GM19467 (cell line): ENCODE measurements around the gene DPH5.
"Not testable (repeated sequence)": the region's sequence is repeated elsewhere in the genome, so short reads cannot be mapped to it uniquely, and the experiment has no call there.

Source experiments
- ATAC-seq: cut with Tn5 transposase; IDR thresholded peaks from one replicate; pipeline ENCODE4 v1.9.1; 2021; ENCODE audit warnings: mild to moderate bottlenecking, moderate library complexity; ENCODE audit not compliant: unreplicated experiment

DPH5 gene

DNA sequence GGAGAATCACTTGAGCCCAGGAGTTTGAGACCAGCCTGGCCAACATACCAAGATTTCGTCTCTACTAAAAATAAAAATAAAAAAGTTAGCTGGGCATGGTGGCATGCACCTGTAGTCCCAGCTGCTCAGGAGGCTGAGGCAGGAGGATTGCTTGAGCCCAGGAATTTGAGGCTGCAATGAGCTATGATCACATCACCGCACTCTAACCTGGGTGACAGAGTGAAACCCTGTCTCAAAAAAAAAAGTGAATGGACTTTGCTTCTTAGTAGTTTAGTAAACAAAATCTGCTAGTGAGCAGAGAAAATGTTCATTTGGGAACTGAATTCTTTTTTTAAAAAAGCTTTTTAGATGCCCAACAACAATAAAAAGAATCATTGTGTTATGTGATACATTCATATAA lies 6.5 kb upstream of the DPH5 start:
- ATAC-seq, result not testable (repeated sequence)

DNA sequence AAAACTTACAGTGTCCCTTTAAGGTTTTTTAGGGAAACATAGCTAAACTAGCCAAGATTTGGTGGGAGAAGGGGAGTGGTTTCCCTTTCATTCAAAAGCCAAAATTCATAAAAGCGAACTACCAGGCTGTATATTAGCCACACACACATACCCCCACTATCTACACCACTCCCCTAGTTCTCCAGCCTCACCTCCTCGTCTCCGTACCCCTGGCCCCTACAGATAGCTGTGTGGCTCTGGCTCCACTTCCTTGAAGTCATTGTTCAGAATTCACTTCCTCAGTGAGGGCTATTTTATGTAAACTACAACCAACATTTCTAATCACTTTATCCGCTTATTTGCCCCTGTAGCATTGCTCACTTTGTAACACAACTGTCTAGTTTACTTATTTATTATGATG lies 5.3 kb upstream of the DPH5 start:
- ATAC-seq, result no peak

DNA sequence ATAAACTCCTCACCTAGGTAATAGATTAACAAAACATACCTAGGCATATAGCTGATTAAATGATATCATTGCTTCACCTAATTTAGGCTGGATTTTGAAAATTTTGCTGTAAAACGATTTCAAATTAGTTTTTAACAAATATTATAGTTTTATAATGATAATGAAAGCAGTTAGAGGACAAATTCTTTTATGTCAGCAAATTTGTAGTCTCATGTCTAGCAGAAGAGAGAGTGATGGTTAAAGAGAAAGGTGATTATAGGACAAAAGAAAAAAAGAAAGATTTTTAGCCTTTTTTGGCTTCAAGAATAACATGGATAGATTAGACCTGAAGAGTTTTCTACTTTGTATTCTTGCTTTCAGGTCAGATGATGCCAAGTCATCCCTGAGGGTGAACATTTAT lies 3.6 kb upstream of the DPH5 start:
- no peak for ATAC-seq

DNA sequence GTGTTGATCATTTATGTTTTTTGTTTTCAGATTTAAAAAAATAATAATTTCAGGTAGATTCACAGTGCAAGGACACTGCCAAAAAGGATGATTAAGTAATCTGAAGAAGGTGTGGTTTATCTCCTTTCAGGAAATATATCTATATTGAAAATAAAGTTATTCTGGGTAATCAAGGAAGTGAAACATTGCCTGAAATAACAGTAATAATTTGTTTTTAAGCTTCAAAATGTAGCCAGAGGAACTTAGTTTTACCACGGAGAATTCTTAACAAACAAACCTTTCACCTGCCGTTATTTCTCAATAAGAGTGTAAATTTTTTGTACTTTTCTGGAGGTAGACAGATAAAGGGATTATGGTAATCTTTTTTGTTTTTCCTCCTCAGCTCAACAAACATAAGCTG lies 2.9 kb upstream of the DPH5 start:
- no peak for ATAC-seq

DNA sequence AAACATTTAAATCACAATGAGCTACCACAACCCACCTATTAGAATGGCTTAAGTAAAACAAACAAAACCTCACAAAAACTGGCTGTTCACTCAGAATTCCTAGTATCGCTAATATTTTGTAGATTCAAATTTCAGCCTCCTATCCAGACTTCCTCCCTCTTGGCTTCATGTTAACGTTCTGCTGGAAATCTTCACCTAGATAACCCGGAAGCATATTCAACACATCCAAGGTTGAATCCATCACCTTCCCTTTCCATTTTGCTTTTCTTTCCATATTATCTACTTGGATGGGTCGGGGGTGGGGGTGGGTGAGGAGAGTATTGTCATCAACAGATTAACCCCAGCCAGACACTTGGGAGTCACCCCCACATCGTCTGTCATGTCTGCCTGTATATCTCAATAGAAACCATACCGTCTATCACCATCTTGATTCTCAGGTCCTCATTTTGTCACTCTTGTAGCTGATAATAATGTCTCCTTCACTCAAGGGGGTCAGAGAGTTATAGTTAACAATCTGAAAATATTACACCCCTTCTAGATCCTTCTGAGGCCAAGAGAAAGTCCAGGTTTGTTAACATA lies 1.7 kb upstream of the DPH5 start:
- no peak for ATAC-seq

DNA sequence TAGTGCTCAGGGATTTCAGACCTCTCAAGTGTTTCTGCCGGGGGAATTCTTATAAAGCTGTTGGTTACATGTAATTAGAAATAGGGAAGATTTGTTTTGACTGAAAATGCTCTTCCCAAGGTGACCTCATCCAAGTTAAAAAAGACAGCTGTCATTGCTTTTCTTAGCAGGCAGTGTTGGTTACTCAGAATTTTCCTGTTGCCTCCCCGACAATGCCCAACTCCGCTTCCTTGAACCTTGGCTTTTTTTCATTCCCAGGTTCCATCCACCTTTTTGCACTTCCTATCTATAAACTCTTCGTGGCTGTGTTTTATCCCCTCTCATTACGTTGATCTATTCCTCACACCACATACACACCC lies 825 bp upstream of the DPH5 start:
- no peak for ATAC-seq

DNA sequence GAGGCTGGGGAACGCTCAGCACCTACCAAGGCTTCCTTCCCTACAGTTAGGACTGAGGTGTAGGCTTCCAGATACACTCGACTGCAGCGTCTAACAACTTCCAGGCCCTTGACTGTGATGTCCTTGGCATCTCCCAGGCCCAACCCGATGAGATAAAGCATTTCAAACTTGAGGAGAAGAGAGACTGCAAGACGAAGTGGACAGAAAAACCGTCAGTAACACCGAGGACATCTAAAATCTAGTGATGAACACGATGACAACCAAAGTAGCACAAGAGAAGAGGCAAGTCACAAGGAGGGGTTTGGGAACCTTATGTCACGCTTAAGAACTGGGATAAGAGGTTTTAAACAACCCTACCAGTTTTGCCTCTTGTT lies 314 bp downstream of the DPH5 start:
- peak; percentile 21 for ATAC-seq

DNA sequence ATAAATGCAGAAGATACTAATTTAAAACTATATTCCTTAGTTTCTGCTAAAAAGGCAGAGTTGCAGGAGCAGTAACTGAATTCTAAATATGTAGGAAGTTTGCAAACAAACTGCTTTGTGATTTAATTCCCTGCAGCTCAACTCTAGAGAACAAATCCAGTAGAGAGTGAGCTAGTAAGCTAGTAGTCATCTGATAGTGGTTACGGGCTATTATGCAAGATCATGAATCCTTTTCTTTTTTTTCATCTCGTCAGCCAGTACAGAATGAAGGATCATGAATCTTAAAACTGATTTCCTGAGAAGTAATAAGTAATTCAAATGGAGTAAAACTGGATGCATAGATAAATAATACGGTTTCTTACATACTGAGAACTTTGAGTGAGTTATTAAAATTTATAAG lies 3.3 kb downstream of the DPH5 start:
- ATAC-seq, result no peak

DNA sequence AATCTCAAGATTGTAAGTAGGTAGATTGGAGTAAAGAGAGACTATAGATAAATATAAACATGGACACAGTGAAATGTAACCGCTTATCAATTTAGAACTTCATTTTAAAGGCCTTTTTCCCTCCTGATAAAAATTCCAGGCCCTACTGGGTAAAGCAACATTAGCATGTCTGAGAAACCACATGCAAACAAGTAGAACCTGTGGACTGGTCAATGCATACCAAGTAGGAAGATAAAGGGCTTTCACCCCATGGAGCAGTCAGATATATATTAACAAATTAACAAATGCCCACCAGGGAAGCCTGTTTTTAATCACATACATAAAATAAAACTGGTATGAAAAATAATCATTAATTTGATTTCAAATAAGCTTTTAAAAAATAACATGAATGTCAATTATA lies 8.1 kb downstream of the DPH5 start:
- no peak for ATAC-seq

DNA sequence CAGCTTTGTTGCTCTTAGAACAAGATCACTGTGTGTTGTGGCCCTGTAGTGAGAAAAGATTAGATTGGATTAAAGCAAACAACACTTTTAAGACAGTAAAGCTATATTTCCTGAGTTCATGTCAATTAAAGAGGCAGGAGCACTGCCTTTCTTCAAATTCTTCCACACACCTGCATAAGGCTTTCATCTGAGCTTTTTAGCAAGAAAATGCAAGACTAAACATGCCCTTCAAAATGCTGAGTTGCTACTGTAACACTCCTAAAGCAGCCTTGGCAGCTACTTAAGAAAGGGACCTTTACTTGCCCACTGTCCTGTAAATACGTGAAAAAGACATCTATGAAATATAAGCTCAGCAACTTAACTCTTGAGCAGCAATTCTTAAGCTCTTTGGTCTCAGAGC lies 11.8 kb downstream of the DPH5 start:
- ATAC-seq, result no peak

DNA sequence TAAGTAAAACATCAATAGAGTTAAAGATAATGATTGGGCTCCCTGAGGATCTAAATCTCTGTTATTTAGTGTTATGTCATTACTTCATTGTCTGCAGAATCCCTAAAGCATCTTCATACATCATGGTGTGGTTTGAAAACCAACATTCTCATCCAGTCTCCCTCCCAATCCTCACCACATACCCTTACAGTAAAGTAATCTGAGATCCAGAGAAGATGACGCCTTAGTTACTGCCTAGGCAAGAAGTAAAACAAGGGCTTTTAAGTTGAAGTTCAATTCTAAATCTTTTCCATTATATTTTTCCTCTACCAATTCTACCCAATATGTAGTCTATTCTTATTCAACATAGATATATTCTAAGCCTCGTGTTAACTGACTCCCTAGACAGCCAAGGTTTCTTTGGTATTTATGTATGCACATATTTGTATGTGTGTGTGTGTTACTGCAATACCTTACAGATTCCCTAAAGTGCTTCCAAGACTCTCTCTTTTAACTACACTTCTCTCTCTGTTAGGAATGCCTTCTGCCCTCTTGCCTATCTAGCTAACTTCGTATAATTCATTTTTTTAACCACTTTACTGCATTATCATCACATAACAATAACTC lies 17.3 kb downstream of the DPH5 start:
- ATAC-seq, result no peak

DNA sequence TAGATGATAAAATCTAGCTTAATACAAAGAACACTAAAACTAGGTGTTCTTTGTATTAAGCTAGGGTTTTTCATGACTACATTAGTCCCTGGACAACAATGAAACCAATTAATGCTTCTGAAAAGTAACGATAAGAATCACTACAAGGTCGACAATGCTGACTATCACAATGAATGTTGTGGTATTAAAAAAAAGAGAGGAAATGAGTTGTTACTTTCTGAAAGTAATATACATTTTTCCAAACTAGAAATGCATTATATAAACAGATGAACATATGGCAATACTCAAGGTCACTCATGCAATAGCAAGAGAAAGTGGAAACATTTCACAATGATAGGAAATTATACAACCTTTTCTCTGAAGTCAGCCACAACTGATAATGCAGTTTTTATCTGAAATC lies 19.0 kb downstream of the DPH5 start:
- ATAC-seq, result no peak

DNA sequence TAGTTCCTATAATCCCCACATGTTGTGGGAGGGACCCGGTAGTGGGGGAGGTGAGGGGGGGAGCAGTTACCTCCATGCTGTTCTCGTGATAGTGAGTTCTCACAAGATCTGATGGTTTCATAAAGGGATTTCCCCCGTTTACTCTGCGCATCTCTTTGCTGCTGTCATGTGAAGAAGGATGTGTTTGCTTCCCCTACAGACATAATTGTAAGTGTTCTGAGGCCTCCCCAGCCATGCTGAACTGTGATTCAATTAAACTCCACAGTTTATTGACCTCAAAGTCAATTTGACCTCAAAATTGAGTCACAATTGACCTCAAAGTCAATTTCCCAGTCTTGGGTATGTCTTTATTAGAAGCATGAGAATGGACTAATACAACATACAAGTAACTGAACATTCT lies 19.7 kb downstream of the DPH5 start:
- no peak for ATAC-seq

DNA sequence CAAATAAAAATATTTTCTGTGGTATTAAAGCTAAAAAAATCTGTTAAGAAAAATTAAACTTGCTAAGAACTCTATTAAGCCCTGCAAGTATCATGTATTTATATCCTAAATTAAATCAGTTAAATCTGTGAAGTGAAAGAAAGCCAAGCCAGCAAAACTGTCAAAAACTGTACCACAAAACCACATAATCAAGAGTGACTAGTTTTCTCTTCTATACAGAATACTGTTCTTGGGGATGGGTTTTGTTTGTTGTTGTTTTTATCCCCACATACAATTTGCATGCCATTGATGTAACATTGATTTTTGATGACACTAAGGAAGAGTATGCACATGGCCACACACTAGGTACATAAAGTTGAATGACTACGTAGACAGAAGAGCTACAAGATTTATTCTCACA lies 20.4 kb downstream of the DPH5 start:
- no peak for ATAC-seq

DNA sequence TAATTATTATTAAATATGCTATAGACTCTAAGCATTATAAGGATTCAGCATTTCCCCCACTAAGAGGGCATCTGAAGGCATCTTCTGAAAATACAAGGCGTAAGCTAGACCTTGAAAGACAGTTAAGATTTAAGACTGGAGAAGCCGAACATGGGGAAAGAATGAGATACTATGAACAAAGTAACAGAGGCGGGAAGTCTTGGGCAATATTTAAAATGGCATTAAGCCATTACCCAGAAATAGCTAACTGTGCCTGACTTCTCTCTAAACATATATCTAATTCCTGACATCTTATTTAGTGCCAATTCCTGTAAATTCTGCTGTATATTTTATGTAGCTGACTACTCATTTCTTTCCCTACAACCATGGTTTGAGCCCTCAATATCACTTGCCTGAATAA lies 20.9 kb downstream of the DPH5 start:
- ATAC-seq, result no peak

DNA sequence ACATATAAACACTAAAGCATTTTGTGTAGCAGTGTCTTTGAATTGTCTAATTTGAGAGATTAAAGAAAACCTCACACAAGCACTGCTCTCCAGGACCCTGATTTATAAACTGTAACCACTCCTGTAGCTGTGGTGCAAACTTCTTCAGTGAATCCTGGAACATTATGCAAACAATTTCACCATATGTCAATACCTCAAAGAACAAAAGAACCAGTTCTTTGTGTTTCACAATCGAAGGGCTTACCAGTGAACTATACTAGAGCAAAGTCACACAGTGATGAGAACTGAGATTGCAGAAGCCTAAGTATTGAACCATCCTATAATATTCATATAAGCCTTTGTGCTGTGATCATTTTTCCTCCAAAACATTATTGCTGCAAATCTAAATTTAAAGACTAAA lies 21.5 kb downstream of the DPH5 start:
- ATAC-seq, result no peak

DNA sequence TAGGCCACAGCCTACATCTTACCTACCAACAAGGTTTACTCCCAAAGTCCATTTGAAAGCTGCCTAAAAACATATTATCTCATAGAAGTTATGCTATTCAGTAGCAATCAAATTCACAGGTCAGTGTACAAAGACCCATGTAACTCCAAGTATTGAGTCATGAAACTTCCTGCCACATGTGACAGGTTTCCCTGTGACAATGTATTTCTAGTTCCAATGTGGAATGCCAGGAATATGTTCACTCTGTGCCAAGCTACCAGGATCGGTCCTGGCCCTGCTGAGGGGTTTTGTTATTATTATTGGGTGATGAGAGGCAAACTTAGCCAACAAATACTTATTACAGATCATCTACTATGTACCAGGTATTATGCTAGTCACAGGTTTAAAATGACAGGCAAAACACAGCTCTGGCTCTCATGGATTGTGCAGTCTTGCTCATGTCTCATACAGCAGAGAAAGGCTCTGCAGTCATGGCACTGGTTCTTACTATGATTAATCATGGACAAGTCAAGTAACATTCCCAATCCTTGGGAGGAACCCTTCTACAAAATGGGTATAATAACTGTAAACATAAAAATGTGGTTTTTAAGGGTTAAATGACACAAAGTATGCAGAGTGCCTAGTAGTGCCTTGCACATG lies 22.5 kb downstream of the DPH5 start:
- no peak for ATAC-seq

DNA sequence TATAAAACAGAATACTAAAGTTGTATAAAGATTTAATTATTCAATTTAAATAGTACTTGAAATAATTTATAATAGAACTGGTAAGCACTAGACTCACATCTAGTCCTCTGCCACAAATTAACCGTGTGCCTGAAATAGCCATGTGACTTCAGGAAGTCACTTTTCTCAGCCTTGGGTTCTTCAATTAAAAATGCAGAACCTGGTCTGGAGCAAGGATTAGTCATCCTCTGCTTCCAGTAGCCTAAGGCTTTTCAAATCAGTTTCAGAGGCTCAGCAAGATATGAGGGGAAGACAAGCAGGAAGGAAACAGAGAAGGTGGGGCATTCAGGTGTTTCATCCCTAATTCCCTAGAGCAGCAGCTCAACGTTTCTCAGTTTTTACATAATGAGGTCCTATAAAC lies 23.0 kb downstream of the DPH5 start:
- ATAC-seq, result no peak

DNA sequence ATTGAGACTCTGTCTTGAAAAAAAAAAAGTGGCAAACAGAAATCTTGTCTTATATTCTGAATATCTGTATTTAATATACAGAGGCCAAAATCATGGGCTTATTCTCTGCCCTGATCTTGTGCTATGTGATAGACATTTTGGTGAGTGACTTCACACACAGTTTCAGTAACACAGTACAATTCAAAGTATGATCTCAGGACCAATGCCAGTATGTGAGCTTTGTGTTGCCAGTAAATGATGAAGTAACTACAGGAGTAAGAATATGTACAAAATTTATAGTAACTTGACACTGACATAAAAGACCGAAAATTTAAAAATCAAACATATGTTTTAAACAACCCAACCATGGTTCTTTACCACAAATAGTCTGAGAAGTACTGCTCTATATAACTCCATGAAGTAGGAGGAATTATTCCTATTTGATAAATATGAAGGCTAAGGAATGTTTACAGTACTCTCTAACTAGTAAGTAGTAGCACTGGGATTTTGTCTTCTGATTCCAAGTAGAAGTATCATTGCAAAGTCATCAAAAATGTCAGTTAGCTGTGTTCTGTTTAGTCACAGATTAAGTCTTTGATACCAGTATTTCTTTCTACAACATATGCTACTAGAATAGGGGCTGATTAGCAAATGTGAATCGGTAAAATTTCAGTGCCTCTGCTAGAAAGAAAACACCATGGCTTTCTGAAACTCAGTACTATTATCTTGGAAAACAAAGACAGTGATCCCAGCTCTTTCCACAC lies 25.3 kb downstream of the DPH5 start:
- no peak for ATAC-seq

DNA sequence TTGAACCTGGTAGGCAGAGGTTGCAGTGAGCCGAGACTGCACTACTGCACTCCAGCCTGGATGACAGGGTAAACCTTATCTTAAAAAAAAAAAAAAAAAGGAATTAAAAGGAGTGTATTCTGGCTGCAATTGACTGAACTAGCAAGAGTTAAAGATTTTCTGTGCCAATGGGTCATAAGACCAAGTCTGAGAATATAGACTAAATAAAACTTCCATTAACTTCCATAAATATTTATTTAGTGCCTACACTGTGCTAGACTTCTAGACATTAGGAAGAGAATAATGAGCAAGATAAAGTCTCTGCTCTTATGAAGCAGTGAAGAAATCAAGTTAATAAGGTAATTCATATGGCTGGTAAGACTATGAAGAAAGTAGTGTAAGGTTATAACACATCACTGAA lies 27.2 kb downstream of the DPH5 start:
- no peak for ATAC-seq

DNA sequence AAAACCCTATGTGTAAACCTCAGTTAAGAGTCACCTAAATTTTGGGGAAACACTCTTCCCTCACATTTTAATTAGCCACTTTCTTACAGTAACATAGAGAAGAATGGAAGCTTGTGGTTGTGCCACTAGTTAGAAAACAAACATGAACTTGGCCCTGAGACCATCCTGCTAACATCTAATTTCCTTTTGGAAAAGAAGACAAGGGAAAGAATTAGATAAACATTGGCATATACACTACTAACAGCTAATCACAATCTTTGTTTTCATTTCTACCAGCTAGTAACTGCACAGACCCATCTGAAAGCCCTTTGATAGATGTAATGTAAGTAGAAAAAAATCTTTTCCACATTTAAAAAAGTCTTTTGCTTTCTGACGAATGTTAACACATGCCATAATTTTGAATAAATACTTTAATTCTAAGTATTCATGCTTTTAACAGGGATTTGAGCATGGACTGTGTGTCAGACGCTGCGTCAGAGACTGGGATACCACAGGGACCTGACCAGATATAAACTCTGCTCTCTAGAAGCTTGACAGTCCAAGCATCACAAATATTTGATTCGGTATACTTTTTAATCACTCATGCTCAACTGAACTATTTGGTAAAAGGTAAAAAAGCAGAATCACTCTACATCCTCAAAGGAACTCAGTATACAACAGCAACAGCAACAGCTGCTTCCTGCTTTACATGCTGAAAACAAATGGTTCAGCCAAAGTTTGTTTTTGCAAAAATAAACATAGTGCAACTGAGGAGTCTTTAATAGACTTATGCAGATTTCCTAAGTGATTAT lies 30.2 kb downstream of the DPH5 start:
- ATAC-seq, result no peak
